WTC11 (cell line): ENCODE results near the gene GRAMD2B.

Source experiments
- CBFB ChIP-seq: sonication (generic); formaldehyde crosslinking; IDR thresholded peaks from 2 replicates; pipeline ENCODE4 v1.8.1; 2022; ENCODE audit warnings: mild to moderate bottlenecking, low read depth, missing genetic modification reagents
- EMX1 ChIP-seq: fragments of 250-450 bp; sonication (Bioruptor Pico); IDR thresholded peaks from 2 replicates; pipeline ENCODE4 v1.8.0; 2021; ENCODE audit warnings: mild to moderate bottlenecking
- FOXP1 ChIP-seq: sonication (generic); formaldehyde crosslinking; IDR thresholded peaks from 2 replicates; pipeline ENCODE4 v1.8.0; 2022; ENCODE audit warnings: missing genetic modification reagents, mild to moderate bottlenecking, moderate library complexity, borderline replicate concordance
- GABPB1 ChIP-seq: sonication (generic); formaldehyde crosslinking; IDR thresholded peaks from 2 replicates; pipeline ENCODE4 v1.8.1; 2023; ENCODE audit warnings: mild to moderate bottlenecking, missing genetic modification reagents
- JUN ChIP-seq: sonication (generic); formaldehyde crosslinking; IDR thresholded peaks from 2 replicates; pipeline ENCODE4 v1.8.0; 2023; ENCODE audit warnings: mild to moderate bottlenecking, missing genetic modification reagents
- NR2C2 ChIP-seq: sonication (generic); formaldehyde crosslinking; IDR thresholded peaks from 2 replicates; pipeline ENCODE4 v1.8.0; 2022; ENCODE audit warnings: mild to moderate bottlenecking, missing genetic modification reagents
- NR3C1 ChIP-seq: sonication (generic); formaldehyde crosslinking; conservative IDR thresholded peaks from 2 replicates; pipeline ENCODE4 v1.8.1; 2023; ENCODE audit warnings: low read depth, mild to moderate bottlenecking, missing genetic modification reagents
- SMAD4 ChIP-seq: sonication (generic); formaldehyde crosslinking; IDR thresholded peaks from 2 replicates; pipeline ENCODE4 v1.8.0; 2022; ENCODE audit warnings: mild to moderate bottlenecking, missing genetic modification reagents
- ZNF416 ChIP-seq: fragments of 250-450 bp; sonication (Bioruptor Pico); IDR thresholded peaks from 2 replicates; pipeline ENCODE4 v1.9.0; 2021; ENCODE audit warnings: mild to moderate bottlenecking, inconsistent platforms
- TF ChIP-seq, protein P1 (sequence below): sonication (generic); formaldehyde crosslinking; IDR thresholded peaks from 2 replicates; pipeline ENCODE4 v1.8.0; 2022; ENCODE audit warnings: missing genetic modification reagents
- TF ChIP-seq, protein P2 (sequence below): fragments of 200-600 bp; IDR thresholded peaks from 2 replicates; pipeline ENCODE4 v1.8.0; 2022; ENCODE audit warnings: antibody characterized with exemption
- TF ChIP-seq, protein P3 (sequence below): sonication (generic); formaldehyde crosslinking; IDR thresholded peaks from 2 replicates; pipeline ENCODE4 v1.8.1; 2022; ENCODE audit warnings: low read depth, missing genetic modification reagents, borderline replicate concordance

DNA sequence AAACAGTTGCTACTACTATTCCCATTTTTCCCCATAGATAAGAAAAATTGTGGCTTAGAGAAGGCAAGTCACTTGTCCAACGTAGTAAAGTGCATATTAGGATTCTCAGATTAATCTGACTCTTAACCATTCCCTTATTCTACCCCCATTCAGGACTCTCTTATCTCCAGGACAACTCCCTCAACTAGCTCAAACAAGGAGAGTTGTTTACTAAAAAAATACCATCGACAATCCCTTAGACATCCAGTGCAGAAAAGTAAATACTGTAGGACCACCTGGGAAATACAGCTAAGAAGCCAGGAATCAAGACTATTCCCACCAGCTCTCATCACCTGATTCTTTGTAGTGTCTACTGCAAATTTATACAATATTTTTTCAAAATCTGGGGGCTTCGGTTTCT lies 9.4 kb upstream of the GRAMD2B start:
- TF ChIP-seq, protein P1, sequence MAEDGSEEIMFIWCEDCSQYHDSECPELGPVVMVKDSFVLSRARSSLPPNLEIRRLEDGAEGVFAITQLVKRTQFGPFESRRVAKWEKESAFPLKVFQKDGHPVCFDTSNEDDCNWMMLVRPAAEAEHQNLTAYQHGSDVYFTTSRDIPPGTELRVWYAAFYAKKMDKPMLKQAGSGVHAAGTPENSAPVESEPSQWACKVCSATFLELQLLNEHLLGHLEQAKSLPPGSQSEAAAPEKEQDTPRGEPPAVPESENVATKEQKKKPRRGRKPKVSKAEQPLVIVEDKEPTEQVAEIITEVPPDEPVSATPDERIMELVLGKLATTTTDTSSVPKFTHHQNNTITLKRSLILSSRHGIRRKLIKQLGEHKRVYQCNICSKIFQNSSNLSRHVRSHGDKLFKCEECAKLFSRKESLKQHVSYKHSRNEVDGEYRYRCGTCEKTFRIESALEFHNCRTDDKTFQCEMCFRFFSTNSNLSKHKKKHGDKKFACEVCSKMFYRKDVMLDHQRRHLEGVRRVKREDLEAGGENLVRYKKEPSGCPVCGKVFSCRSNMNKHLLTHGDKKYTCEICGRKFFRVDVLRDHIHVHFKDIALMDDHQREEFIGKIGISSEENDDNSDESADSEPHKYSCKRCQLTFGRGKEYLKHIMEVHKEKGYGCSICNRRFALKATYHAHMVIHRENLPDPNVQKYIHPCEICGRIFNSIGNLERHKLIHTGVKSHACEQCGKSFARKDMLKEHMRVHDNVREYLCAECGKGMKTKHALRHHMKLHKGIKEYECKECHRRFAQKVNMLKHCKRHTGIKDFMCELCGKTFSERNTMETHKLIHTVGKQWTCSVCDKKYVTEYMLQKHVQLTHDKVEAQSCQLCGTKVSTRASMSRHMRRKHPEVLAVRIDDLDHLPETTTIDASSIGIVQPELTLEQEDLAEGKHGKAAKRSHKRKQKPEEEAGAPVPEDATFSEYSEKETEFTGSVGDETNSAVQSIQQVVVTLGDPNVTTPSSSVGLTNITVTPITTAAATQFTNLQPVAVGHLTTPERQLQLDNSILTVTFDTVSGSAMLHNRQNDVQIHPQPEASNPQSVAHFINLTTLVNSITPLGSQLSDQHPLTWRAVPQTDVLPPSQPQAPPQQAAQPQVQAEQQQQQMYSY (CRISPR knock-in tag) = no peak
- no peak for TF ChIP-seq CBFB (CRISPR knock-in tag)
- TF ChIP-seq, protein P2, sequence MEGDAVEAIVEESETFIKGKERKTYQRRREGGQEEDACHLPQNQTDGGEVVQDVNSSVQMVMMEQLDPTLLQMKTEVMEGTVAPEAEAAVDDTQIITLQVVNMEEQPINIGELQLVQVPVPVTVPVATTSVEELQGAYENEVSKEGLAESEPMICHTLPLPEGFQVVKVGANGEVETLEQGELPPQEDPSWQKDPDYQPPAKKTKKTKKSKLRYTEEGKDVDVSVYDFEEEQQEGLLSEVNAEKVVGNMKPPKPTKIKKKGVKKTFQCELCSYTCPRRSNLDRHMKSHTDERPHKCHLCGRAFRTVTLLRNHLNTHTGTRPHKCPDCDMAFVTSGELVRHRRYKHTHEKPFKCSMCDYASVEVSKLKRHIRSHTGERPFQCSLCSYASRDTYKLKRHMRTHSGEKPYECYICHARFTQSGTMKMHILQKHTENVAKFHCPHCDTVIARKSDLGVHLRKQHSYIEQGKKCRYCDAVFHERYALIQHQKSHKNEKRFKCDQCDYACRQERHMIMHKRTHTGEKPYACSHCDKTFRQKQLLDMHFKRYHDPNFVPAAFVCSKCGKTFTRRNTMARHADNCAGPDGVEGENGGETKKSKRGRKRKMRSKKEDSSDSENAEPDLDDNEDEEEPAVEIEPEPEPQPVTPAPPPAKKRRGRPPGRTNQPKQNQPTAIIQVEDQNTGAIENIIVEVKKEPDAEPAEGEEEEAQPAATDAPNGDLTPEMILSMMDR = no peak
- TF ChIP-seq FOXP1 (CRISPR knock-in tag) = no peak
- TF ChIP-seq NR2C2 (CRISPR knock-in tag) = no peak
- no peak for TF ChIP-seq SMAD4 (CRISPR knock-in tag)
- TF ChIP-seq JUN (CRISPR knock-in tag) = no peak
- TF ChIP-seq NR3C1 (CRISPR knock-in tag) = no peak
- TF ChIP-seq ZNF416 (CRISPR knock-in tag) = no peak
- TF ChIP-seq, protein P3, sequence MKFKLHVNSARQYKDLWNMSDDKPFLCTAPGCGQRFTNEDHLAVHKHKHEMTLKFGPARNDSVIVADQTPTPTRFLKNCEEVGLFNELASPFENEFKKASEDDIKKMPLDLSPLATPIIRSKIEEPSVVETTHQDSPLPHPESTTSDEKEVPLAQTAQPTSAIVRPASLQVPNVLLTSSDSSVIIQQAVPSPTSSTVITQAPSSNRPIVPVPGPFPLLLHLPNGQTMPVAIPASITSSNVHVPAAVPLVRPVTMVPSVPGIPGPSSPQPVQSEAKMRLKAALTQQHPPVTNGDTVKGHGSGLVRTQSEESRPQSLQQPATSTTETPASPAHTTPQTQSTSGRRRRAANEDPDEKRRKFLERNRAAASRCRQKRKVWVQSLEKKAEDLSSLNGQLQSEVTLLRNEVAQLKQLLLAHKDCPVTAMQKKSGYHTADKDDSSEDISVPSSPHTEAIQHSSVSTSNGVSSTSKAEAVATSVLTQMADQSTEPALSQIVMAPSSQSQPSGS = no peak
- TF ChIP-seq GABPB1 (CRISPR knock-in tag) = no peak
- no peak for TF ChIP-seq EMX1 (CRISPR knock-in tag)
